Suprapubic skin (tissue), 4 donors: ENCODE data around the gene SLCO6A1. TPM values are rescaled to one million over a fixed set of nuclear protein-coding genes. Genes with fewer than 3 reads are reported as not detected.
"Not testable (repeated sequence)": the region's sequence is repeated elsewhere in the genome, so short reads cannot be mapped to it uniquely, and the experiment has no call there.

Experiments
- DNase-seq, 2 donors: peaks; one replicate each; pipeline ENCODE4 v3.0.0-alpha.2; 2019; ENCODE audit warnings: low spot score in 2 of 2
- H3K27ac ChIP-seq: fragments of 200-600 bp; sonication (generic); one replicate; pipeline ENCODE4 v1.5.1; 2019
- H3K27me3 ChIP-seq: fragments of 200-600 bp; sonication (generic); one replicate; pipeline ENCODE4 v1.5.1; 2019
- H3K36me3 ChIP-seq: fragments of 200-600 bp; sonication (generic); one replicate; pipeline ENCODE4 v1.5.1; 2019
- H3K4me1 ChIP-seq: fragments of 200-600 bp; sonication (generic); one replicate; pipeline ENCODE4 v1.5.1; 2019
- H3K4me3 ChIP-seq: fragments of 200-600 bp; sonication (generic); one replicate; pipeline ENCODE4 v1.5.1; 2019; ENCODE audit warnings: mild to moderate bottlenecking
- H3K9me3 ChIP-seq: fragments of 200-600 bp; sonication (generic); one replicate; pipeline ENCODE4 v1.5.1; 2019
- CTCF ChIP-seq, 2 donors: fragments of 200-600 bp in 1 of 2; fragments of 450-650 bp in 1 of 2; sonication (generic) in 1 of 2; IDR thresholded peaks; one replicate each; pipeline ENCODE4 v1.5.1; 2016 to 2019; ENCODE audit warnings: antibody characterized with exemption in 2 of 2, mild to moderate bottlenecking in 1 of 2, moderate library complexity in 1 of 2
- EP300 ChIP-seq: sonication (generic); formaldehyde crosslinking; IDR thresholded peaks from one replicate; pipeline ENCODE4 v1.6.1; 2017; ENCODE audit warnings: antibody characterized with exemption
- POLR2A ChIP-seq, 2 donors: fragments of 450-650 bp; IDR thresholded peaks; one replicate each; pipeline ENCODE4 v1.6.1; 2017; ENCODE audit warnings: antibody characterized with exemption in 2 of 2, mild to moderate bottlenecking in 2 of 2, moderate library complexity in 2 of 2
- POLR2AphosphoS5 ChIP-seq, 3 donors: sonication (generic); formaldehyde crosslinking; IDR thresholded peaks; one replicate each; pipeline ENCODE4 v1.6.1; 2017; ENCODE audit warnings: antibody characterized with exemption in 3 of 3
- WGBS: methylation state at CpG from one replicate; pipeline ENCODE4 v1.1.5; 2018; 5-methylcytosine and 5-hydroxymethylcytosine counted together
- total RNA-seq, 4 donors: library from RNA; depleted of rRNA; stranded (reverse); fragments of >200 nt; gene quantifications; one replicate each; pipeline ENCODE4 v1.1.0, GENCODE V29; 2016

Gene SLCO6A1
- total RNA-seq, 4 donors from 2014 or later = not detected

GRCh38 chr5:102523541-102524175, 24.9 kb upstream of the SLCO6A1 start:
- WGBS = 81% methylated on average over 3 of the region's 3 CpGs
- no peak overlapping the region for H3K27ac ChIP-seq
- H3K9me3 ChIP-seq = no peaks in the 10 kb centered on the region
- H3K27me3 ChIP-seq = no peaks in the 10 kb centered on the region
- H3K4me1 ChIP-seq = no peaks in the 10 kb centered on the region
- no peak for DNase-seq
- H3K4me3 ChIP-seq = no peak overlapping the region
- H3K36me3 ChIP-seq = no peaks in the 10 kb centered on the region
- TF ChIP-seq CTCF (IDR thresholded peaks at IDR 0.05) (no peak), POLR2AphosphoS5 (IDR thresholded peaks at IDR 0.05) (no peak), EP300 (no peak), POLR2A (IDR thresholded peaks at IDR 0.05) (no peak)

GRCh38 chr5:102511666-102512065, 12.9 kb upstream of the SLCO6A1 start:
- TF ChIP-seq EP300 (no peak), POLR2AphosphoS5 (IDR thresholded peaks at IDR 0.05) (no peak), CTCF (IDR thresholded peaks at IDR 0.05) (no peak), POLR2A (IDR thresholded peaks at IDR 0.05) (no peak)
- Histone ChIP-seq H3K27me3 (no peaks in the 10 kb centered on the region), H3K4me1 (peaks cover 5% of the 10 kb centered on the region), H3K36me3 (no peaks in the 10 kb centered on the region), H3K9me3 (no peaks in the 10 kb centered on the region), H3K27ac (no peak overlapping the region), H3K4me3 (no peak overlapping the region)
- WGBS = 27% methylated on average over 4 of the region's 4 CpGs
- no peak for DNase-seq

- not testable (repeated sequence) for H3K4me3 ChIP-seq, H3K9me3 ChIP-seq, H3K36me3 ChIP-seq, H3K4me1 ChIP-seq, DNase-seq, H3K27ac ChIP-seq, H3K27me3 ChIP-seq
- WGBS = 94% methylated on average over 16 of the region's 35 CpGs
These were observed 7.4 kb downstream of the SLCO6A1 start for GRCh38 chr5:102491261-102491914.

GRCh38 chr5:102483736-102484135, 15.1 kb downstream of the SLCO6A1 start:
- Histone ChIP-seq H3K27ac (no peak overlapping the region), H3K27me3 (no peaks in the 10 kb centered on the region), H3K4me1 (no peaks in the 10 kb centered on the region), H3K4me3 (no peak overlapping the region), H3K9me3 (no peaks in the 10 kb centered on the region), H3K36me3 (no peaks in the 10 kb centered on the region)
- 64% methylated on average over 2 of the region's 2 CpGs for WGBS
- TF ChIP-seq CTCF (IDR thresholded peaks at IDR 0.05) (no peak), POLR2AphosphoS5 (IDR thresholded peaks at IDR 0.05) (no peak), POLR2A (IDR thresholded peaks at IDR 0.05) (no peak), EP300 (no peak)
- DNase-seq = no peak

- H3K27me3 ChIP-seq = no peaks in the 10 kb centered on the region
- WGBS = 42% methylated on average over 1 of the region's 1 CpG
- H3K27ac ChIP-seq = no peak overlapping the region
- no peak for DNase-seq
- no peaks in the 10 kb centered on the region for H3K4me1 ChIP-seq
- no peak for TF ChIP-seq POLR2AphosphoS5 (IDR thresholded peaks at IDR 0.05)
- TF ChIP-seq POLR2A (IDR thresholded peaks at IDR 0.05) = no peak
- TF ChIP-seq CTCF (IDR thresholded peaks at IDR 0.05) = no peak
- no peak for TF ChIP-seq EP300
- no peaks in the 10 kb centered on the region for H3K36me3 ChIP-seq
- H3K9me3 ChIP-seq = no peaks in the 10 kb centered on the region
- H3K4me3 ChIP-seq = no peak overlapping the region
These were observed 17.6 kb downstream of the SLCO6A1 start for GRCh38 chr5:102481054-102481715.
